Retinal pigment epithelial cell (primary cell): ENCODE measurements around the gene MED15.
"Not testable (repeated sequence)": the region's sequence is repeated elsewhere in the genome, so short reads cannot be mapped to it uniquely, and the experiment has no call there.

Source experiments
- DNase-seq: peaks from one replicate; pipeline ENCODE4 v3.0.0-alpha.2; 2010; ENCODE audit warnings: low read depth
- H3K4me3 ChIP-seq: 2 replicates; pipeline ENCODE4 v1.5.1; 2011; ENCODE audit warnings: mild to moderate bottlenecking, low read length, control low read depth, moderate library complexity
- TF ChIP-seq, protein P1 (sequence below): conservative IDR thresholded peaks from 2 replicates; pipeline ENCODE4 v1.5.1; 2011; ENCODE audit warnings: low read depth, low read length, control low read depth, inconsistent platforms

MED15 gene

DNA sequence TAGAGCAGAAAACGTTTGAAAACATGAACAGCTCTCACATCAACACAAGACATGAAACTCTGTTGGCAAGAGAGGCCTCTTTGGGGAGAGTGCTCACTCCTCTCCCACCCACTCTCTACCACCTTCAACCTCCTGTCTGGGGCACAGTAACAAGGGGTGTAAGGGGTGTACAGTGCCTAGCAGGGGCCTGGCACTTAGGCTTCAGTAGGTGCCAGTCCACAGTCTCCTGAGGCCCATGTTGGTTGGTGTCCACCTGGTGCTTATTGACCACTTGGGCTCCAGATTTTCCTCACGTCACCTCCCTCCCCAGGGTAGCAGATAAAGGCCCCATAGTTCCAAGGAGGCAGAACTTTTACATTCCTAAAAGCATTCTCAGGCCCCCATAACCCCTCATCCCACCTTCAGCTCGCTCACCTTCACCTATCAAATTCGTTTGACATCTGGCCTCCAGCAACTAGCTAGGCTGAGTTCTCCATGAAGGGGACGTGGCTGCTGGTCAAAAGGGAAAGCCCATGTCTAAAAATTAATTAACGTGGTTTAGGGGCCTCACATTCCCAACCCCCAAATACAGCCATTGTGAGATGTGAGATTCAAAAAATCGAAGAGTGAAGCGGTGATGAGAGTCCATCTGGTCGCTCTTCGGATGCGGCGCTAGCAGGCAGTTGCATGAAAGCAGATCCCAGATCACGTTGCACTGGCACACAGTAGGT is 712 bp upstream of the MED15 start:
- TF ChIP-seq, protein P1, sequence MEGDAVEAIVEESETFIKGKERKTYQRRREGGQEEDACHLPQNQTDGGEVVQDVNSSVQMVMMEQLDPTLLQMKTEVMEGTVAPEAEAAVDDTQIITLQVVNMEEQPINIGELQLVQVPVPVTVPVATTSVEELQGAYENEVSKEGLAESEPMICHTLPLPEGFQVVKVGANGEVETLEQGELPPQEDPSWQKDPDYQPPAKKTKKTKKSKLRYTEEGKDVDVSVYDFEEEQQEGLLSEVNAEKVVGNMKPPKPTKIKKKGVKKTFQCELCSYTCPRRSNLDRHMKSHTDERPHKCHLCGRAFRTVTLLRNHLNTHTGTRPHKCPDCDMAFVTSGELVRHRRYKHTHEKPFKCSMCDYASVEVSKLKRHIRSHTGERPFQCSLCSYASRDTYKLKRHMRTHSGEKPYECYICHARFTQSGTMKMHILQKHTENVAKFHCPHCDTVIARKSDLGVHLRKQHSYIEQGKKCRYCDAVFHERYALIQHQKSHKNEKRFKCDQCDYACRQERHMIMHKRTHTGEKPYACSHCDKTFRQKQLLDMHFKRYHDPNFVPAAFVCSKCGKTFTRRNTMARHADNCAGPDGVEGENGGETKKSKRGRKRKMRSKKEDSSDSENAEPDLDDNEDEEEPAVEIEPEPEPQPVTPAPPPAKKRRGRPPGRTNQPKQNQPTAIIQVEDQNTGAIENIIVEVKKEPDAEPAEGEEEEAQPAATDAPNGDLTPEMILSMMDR, result no peak
- H3K4me3 ChIP-seq, result peak overlapping the region; percentile 90
- DNase-seq, result no peak

DNA sequence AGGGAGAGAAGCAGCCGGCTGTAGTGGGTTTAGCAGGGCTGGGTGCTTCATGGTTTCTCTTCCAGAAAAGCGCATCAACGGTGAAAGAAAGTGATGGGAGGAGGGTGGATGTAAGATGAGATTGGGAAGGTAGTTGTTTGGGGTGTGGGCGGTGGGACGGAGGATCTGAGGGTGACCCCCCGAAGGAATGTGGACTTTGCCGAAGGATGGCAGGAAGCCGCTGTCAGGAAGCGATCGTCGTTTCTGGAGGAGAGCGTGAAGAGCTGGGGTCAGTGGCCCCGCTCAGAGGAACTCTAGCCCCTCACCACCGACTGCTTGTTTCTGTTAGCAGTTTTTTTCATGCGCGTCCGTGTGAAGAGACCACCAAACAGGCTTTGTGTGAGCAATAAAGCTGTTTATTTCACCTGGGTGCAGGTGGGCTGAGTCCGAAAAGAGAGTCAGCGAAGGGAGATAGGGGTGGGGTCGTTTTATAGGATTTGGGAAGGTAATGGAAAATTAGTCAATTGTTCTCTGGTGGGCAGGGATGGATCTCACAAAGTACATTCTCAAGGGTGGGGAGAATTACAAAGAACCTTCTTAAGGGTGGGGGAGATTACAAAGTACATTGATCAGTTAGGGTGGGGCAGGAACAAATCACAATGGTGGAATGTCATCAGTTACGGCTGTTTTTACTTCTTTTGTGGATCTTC is 801 bp downstream of the MED15 start:
- not testable (repeated sequence) for DNase-seq
- peak overlapping the region; percentile 90 for H3K4me3 ChIP-seq

DNA sequence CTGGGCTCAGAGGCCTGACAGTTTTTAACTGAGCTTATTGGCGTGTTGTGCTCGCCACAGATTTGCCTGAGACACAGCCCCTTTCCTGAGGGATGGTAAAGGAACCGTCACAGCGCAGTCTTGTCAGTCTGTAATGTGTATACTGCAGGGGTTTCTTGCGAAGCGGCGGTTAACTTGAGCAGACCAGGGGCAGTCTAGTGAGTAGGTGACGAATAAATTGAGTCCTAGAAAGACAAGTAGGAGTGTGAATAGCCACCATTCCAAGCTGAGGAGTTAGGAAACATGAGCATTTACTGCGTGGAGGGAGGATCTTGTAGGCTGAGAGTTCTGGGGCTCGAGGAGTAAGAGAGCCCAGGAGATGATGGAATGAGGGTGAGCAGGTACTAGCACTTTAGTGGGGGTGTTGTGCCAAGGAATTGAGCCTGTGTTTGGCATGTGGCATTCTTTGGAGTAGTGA is 1.4 kb downstream of the MED15 start:
- TF ChIP-seq, protein P1, result no peak
- DNase-seq, result no peak
- H3K4me3 ChIP-seq, result peak overlapping the region; percentile 90

DNA sequence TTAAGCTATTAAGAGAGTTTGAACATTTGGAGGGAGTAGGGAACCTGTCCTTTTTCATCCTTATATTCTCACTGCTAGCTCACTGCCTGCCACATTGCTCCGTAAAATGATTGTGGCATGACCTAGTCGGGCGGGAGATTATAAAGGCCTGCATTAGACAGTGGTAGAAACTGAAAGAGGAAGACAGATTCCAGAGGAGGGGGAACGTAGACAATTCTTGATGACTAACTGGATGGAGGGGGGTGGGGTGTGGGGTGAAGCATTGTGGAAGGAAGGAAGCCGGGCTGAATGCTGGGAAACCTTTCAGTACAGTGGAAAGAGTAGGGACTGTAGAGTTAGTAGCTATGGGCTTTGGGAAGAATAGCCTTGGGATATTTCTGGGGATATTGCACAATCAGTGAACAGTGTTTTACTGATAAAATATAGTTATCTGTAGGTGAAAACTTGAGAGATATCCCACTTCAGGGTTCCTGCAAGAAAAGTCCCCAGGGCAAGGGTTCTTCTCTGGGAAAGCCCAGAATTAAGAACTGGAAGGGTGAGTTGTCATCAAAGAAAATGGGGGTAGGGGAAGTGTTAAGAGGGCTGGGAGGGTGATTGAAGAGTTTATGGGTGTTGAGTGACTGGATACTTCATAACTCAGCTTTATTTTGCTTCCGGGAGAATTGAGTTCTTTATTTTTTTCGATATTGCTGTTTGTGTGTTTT is 2.1 kb downstream of the MED15 start:
- peak overlapping the region; percentile 90 for H3K4me3 ChIP-seq
- TF ChIP-seq, protein P1, result no peak
- DNase-seq, result peak; percentile 84

DNA sequence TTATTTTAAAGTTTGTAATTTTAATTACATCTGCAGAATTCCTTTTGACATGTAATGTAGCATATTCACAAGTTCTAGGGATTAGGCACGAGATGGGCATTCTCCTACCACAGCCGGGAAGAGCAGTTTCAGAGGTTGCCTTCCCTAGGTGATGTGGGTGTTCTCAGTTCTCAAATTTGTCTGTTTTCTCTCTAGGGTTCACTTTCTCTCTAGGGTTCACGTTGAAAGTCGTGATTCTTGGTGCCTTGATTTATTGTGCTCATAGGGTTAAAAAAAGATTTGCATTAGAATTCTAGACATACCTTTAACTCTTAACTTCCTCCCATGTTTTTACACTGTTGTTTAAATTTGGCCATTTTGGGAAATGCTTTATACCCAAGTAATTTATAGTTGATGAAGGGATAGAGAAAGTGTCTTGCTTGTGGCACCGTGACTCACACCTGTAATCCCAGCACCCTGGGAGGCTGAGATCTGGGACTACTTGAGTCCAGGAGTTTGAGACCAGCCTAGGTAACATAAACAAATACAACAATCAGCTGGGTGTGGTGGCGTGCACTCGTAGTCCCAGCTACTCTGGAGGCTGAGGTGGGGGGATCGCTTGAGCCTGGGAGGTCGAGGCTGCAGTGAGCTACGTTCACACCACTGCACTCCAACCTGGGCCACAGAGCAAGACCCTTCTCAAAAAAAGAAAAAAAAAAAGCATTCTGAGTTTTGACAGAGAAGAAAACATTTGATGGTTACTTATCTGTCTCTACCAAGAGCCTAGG is 3.6 kb downstream of the MED15 start:
- no peak overlapping the region for H3K4me3 ChIP-seq
- TF ChIP-seq, protein P1, result no peak
- no peak for DNase-seq

DNA sequence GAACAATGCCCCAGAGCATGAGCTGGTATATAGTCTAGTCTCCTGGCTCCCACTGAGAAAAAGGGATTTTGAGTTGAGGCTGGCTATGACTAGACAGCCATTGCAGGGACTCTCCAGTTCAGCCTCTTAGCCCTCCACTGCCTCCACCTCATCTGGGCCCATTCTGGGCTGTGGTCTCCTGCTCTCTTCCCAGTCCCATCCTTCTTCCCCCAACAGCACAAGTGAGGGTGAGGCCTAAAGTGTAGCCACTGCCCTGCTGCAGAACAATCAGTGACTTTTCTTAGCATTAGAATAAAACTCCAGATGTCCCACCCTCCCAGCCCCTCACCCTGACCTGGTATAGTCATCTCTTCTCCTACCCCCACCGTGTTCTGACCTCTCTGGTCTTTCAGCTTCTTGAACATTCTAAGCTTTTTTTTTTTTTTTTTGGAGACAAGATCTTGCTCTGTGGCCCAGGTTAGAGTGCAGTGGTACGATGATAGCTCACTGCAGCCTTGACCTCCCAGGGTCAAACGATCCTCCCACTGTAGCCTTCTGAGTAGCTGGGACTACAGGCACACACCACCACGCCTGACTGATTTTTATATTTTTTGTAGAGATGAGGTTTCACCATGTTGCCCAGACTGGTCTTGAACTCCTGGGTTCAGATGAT is 4.3 kb downstream of the MED15 start:
- H3K4me3 ChIP-seq, result no peak overlapping the region
- DNase-seq, result no peak
- TF ChIP-seq, protein P1, result no peak
